SU-DHL-6 (cell line): ENCODE results near the gene FNDC11.

Experiments used
- H2AFZ ChIP-seq: fragments of 200-600 bp; sonication (generic); 2 replicates; pipeline ENCODE4 v1.6.1; 2014; ENCODE audit warnings: low read depth, mild to moderate bottlenecking, moderate library complexity, mixed read lengths, antibody characterized with exemption, low read length; ENCODE audit not compliant: severe bottlenecking
- H3F3A ChIP-seq: fragments of 200-600 bp; shearing (Covaris generic); 2 replicates; pipeline ENCODE4 v1.6.0; 2016; ENCODE audit warnings: antibody characterized with exemption, mild to moderate bottlenecking; ENCODE audit not compliant: insufficient read depth
- H3K27ac ChIP-seq: fragments of 200-600 bp; sonication (generic); 2 replicates; pipeline ENCODE4 v1.5.1; 2016; ENCODE audit warnings: low read depth, mild to moderate bottlenecking, low read length, moderate library complexity, mixed read lengths
- H3K27me3 ChIP-seq: fragments of 200-600 bp; sonication (generic), shearing (Covaris generic); 2 replicates; pipeline ENCODE4 v1.6.0; 2014; ENCODE audit warnings: mild to moderate bottlenecking, low read length
- H3K36me3 ChIP-seq: fragments of 200-600 bp; sonication (generic); 2 replicates; pipeline ENCODE4 v1.6.1; 2014; ENCODE audit warnings: mild to moderate bottlenecking, low read length, mixed read lengths
- H3K4me2 ChIP-seq: fragments of 300-600, 200-600 bp; shearing (Covaris generic), sonication (generic); 2 replicates; pipeline ENCODE4 v1.6.0; 2014; ENCODE audit warnings: low read length, low read depth, mild to moderate bottlenecking; ENCODE audit not compliant: poor library complexity, severe bottlenecking
- H3K4me3 ChIP-seq: fragments of 200-600 bp; sonication (generic); 2 replicates; pipeline ENCODE4 v1.5.1; 2014; ENCODE audit warnings: antibody characterized with exemption, low read length, mild to moderate bottlenecking, mixed read lengths; ENCODE audit not compliant: insufficient read depth, poor library complexity, severe bottlenecking
- H3K79me2 ChIP-seq: fragments of 200-600 bp; sonication (generic); 2 replicates; pipeline ENCODE4 v1.6.1; 2014; ENCODE audit warnings: mild to moderate bottlenecking, low read length, moderate library complexity; ENCODE audit not compliant: insufficient read depth
- H3K9ac ChIP-seq: fragments of 200-600 bp; sonication (generic); 2 replicates; pipeline ENCODE4 v1.7.0; 2014; ENCODE audit warnings: mild to moderate bottlenecking, low read length
- H3K9me2 ChIP-seq: fragments of 200-600 bp; sonication (generic); replicated peaks from 2 replicates; pipeline ENCODE4 v1.6.1; 2014; ENCODE audit warnings: low read length; ENCODE audit not compliant: insufficient read depth
- H3K9me3 ChIP-seq: fragments of 200-600 bp; sonication (generic); 2 replicates; pipeline ENCODE4 v1.6.1; 2014; ENCODE audit warnings: low read length, mixed read lengths; ENCODE audit not compliant: insufficient read depth
- H4K20me1 ChIP-seq: fragments of 200-600 bp; sonication (generic); 2 replicates; pipeline ENCODE4 v1.6.1; 2014; ENCODE audit warnings: low read depth, mild to moderate bottlenecking, antibody characterized with exemption, low read length, moderate library complexity, mixed read lengths
- CTCF ChIP-seq: fragments of 200-600 bp; sonication (generic); IDR thresholded peaks from one replicate; pipeline ENCODE4 v1.5.1; 2017; ENCODE audit warnings: antibody characterized with exemption, mild to moderate bottlenecking, low read length, moderate library complexity; ENCODE audit not compliant: insufficient read depth, poor library complexity, severe bottlenecking
- EZH2phosphoT487 ChIP-seq: fragments of 200-600 bp; sonication (generic), shearing (Covaris generic); conservative IDR thresholded peaks from 2 replicates; pipeline ENCODE4 v1.6.1; 2018; ENCODE audit warnings: mild to moderate bottlenecking, antibody characterized with exemption, low read length, moderate library complexity, mixed read lengths

The FNDC11 gene

GRCh38 chr20:63565021-63565698 is 11.2 kb downstream of the FNDC11 start:
- Histone ChIP-seq H3K4me2 (no peak overlapping the region), H3K27me3 (no peaks in the 10 kb centered on the region), H3K36me3 (no peaks in the 10 kb centered on the region), H2AFZ (no peak overlapping the region), H3K79me2 (no peaks in the 10 kb centered on the region), H3K9ac (no peak overlapping the region), H3F3A (no peaks in the 10 kb centered on the region), H3K27ac (no peak overlapping the region), H3K4me3 (no peak overlapping the region), H3K9me3 (no peaks in the 10 kb centered on the region), H4K20me1 (no peaks in the 10 kb centered on the region), H3K9me2 (no peaks in the 10 kb centered on the region)
- TF ChIP-seq CTCF, result no peak
- TF ChIP-seq EZH2phosphoT487, result no peak

GRCh38 chr20:63565699-63566335 is 11.9 kb downstream of the FNDC11 start:
- TF ChIP-seq EZH2phosphoT487, result no peak
- no peak for TF ChIP-seq CTCF
- no peak overlapping the region for H3K4me2 ChIP-seq
- H3K79me2 ChIP-seq, result no peaks in the 10 kb centered on the region
- H3F3A ChIP-seq, result no peaks in the 10 kb centered on the region
- H3K4me3 ChIP-seq, result no peak overlapping the region
- H3K9ac ChIP-seq, result no peak overlapping the region
- H4K20me1 ChIP-seq, result no peaks in the 10 kb centered on the region
- H3K9me2 ChIP-seq, result no peaks in the 10 kb centered on the region
- H3K9me3 ChIP-seq, result no peaks in the 10 kb centered on the region
- no peaks in the 10 kb centered on the region for H3K27me3 ChIP-seq
- no peaks in the 10 kb centered on the region for H3K36me3 ChIP-seq
- H2AFZ ChIP-seq, result no peak overlapping the region
- no peak overlapping the region for H3K27ac ChIP-seq

DNA sequence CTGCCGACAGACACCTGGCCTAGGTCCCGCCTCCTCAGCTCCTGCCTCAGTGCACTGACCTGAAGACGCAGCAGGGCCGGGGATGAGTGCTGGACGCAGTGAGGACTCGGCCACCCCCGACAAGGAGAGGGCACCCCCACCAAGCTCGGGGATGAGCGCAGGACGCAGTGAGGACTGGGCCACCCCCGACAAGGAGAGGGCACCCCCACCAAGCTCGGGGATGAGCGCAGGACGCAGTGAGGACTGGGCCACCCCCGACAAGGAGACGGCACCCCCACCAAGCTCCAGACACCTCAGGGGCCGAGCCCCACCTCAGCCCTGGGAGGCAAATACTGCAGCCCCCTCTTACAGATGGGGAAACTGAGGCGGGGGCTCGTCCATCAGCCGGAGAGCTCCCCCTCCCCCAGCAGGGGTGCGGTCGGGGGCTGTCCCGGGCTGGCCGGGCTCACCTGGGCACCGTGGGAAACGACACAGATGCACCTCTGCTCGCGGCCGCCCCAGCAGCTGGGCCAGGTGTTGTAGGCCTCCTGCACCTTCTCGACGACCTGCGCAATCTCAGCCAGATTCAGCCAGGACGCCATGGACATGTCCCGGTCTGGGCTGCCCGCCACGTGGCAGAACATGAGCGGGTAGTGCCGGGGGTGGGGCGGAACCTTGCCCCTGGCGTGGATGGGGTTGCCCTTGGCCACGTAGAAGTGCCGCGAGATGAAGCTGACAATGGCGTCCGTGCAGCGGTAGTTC is 12.6 kb downstream of the FNDC11 start:
- H3K9ac ChIP-seq, result no peak overlapping the region
- H3K9me2 ChIP-seq, result no peaks in the 10 kb centered on the region
- no peaks in the 10 kb centered on the region for H4K20me1 ChIP-seq

More for the DNA sequence above, 12.6 kb downstream of the FNDC11 start:
- H3K27ac ChIP-seq, result no peak overlapping the region
- H3K79me2 ChIP-seq, result no peaks in the 10 kb centered on the region
- no peaks in the 10 kb centered on the region for H3K27me3 ChIP-seq
- TF ChIP-seq EZH2phosphoT487 (no peak), CTCF (no peak)
- H3K4me2 ChIP-seq, result no peak overlapping the region
- H3K4me3 ChIP-seq, result no peak overlapping the region
- H3K9me3 ChIP-seq, result no peaks in the 10 kb centered on the region
- no peaks in the 10 kb centered on the region for H3K36me3 ChIP-seq
- H2AFZ ChIP-seq, result no peak overlapping the region
- H3F3A ChIP-seq, result no peaks in the 10 kb centered on the region
